Measurements from ENCODE around the gene SPATA31D3. TPM values are rescaled to one million over a fixed set of nuclear protein-coding genes. Genes with fewer than 3 reads are reported as not detected.
A peak's percentile ranks its signal among the peaks of the same experiment; 100 is the strongest.
"Not testable (repeated sequence)": the region's sequence is repeated elsewhere in the genome, so short reads cannot be mapped to it uniquely, and the experiment has no call there.

The SPATA31D3 gene
- total RNA-seq, 1 donor from 2014 or later, result not detected

- intact Hi-C loops (cut with DNase I), result no loop called here
- DNase-seq (ENCODE audit: missing footprints) (no peak), ATAC-seq (no peak)
These were observed 28.4 kb downstream of the SPATA31D3 start for GRCh38 chr9:81971727-81972126.

GRCh38 chr9:81974764-81975163 is 31.5 kb downstream of the SPATA31D3 start:
- ATAC-seq (peak; percentile 71), DNase-seq (ENCODE audit: missing footprints) (no peak)
- intact Hi-C loops (cut with DNase I), result no loop called here

GRCh38 chr9:81976351-81976750 is 33.1 kb downstream of the SPATA31D3 start:
- intact Hi-C loops (cut with DNase I), result no loop called here
- ATAC-seq (no peak), DNase-seq (ENCODE audit: missing footprints) (no peak)

GRCh38 chr9:81979196-81979595 is 35.9 kb downstream of the SPATA31D3 start:
- DNase-seq (ENCODE audit: missing footprints) (no peak), ATAC-seq (no peak)
- intact Hi-C loops (cut with DNase I), result no loop called here

GRCh38 chr9:81980568-81980967 is 37.3 kb downstream of the SPATA31D3 start:
- no peak for ATAC-seq
- no peak for DNase-seq (ENCODE audit: missing footprints)
- intact Hi-C loops (cut with DNase I), result no loop called here

GRCh38 chr9:81981883-81982282 is 38.6 kb downstream of the SPATA31D3 start:
- no peak for DNase-seq (ENCODE audit: missing footprints)
- intact Hi-C loops (cut with DNase I), result no loop called here
- ATAC-seq, result no peak

- intact Hi-C loops (cut with DNase I), result no loop called here
- ATAC-seq, result no peak
These were observed 41.6 kb downstream of the SPATA31D3 start for GRCh38 chr9:81984928-81985327.

GRCh38 chr9:81986051-81986450 is 42.8 kb downstream of the SPATA31D3 start:
- no peak for ATAC-seq
- intact Hi-C loops (cut with DNase I), result no loop called here

More at GRCh38 chr9:81984928-81985327, 41.6 kb downstream of the SPATA31D3 start:
- DNase-seq (ENCODE audit: missing footprints), result no peak

GRCh38 chr9:81988472-81988871 is 45.2 kb downstream of the SPATA31D3 start, which contains the start of gene SPATA31D1:
Gene SPATA31D1, plus strand, starts transcription at chr9:81988772. Its CDS starts 47 bp downstream, at chr9:81988819.
- DNase-seq (ENCODE audit: missing footprints); ATAC-seq; intact Hi-C loops (cut with DNase I): not testable (repeated sequence)

More at GRCh38 chr9:81986051-81986450, 42.8 kb downstream of the SPATA31D3 start:
- DNase-seq (ENCODE audit: missing footprints), result no peak

- intact Hi-C loops (cut with DNase I), result no loop called here
- DNase-seq (ENCODE audit: missing footprints), result no peak
- ATAC-seq, result no peak
These were observed 46.4 kb downstream of the SPATA31D3 start for GRCh38 chr9:81989700-81990099.

GRCh38 chr9:81993656-81994055 is 50.4 kb downstream of the SPATA31D3 start:
- intact Hi-C loops (cut with DNase I), result no loop called here
- DNase-seq (ENCODE audit: missing footprints), result no peak
- ATAC-seq, result no peak

Other genes starting within 250 kb of the SPATA31D3 start
- gene SPATA31D4, start 15.1 kb upstream of the SPATA31D3 start, total RNA-seq, result not detected
- gene SPATA31D1, start 45.3 kb downstream of the SPATA31D3 start, total RNA-seq, result not detected

Measured in Right ventricle myocardium inferior (tissue), 1 donor.